Neural cell (in vitro differentiated cells): ENCODE measurements around the gene PSD2.

Experiments used
- EP300 ChIP-seq: fragments of 450-650 bp; conservative IDR thresholded peaks from 2 replicates; pipeline ENCODE4 v1.6.1; 2014; ENCODE audit warnings: antibody characterized with exemption, mild to moderate bottlenecking, moderate library complexity; ENCODE audit not compliant: poor library complexity, severe bottlenecking
- EZH2 ChIP-seq: fragments of 200-600, 300-800 bp; shearing (Covaris generic), sonication (generic); IDR thresholded peaks from 2 replicates; pipeline ENCODE4 v1.6.1; 2014; ENCODE audit warnings: antibody characterized with exemption, low read length, borderline replicate concordance, mild to moderate bottlenecking; ENCODE audit not compliant: insufficient read depth, poor library complexity, severe bottlenecking
- POLR2AphosphoS5 ChIP-seq: IDR thresholded peaks from 2 replicates; pipeline ENCODE4 v1.6.1; 2012
- RAD21 ChIP-seq: fragments of 450-650 bp; conservative IDR thresholded peaks from 2 replicates; pipeline ENCODE4 v1.6.1; 2014; ENCODE audit warnings: antibody characterized with exemption, mild to moderate bottlenecking, moderate library complexity
- SMC3 ChIP-seq: fragments of 450-650 bp; conservative IDR thresholded peaks from 2 replicates; pipeline ENCODE4 v1.6.1; 2014; ENCODE audit warnings: antibody characterized with exemption, mild to moderate bottlenecking, moderate library complexity; ENCODE audit not compliant: poor library complexity
- TAF1 ChIP-seq: IDR thresholded peaks from 2 replicates; pipeline ENCODE4 v1.6.1; 2012; ENCODE audit warnings: low read depth
- TF ChIP-seq, protein P1 (sequence below): fragments of 450-650 bp; IDR thresholded peaks from 2 replicates; pipeline ENCODE4 v1.5.1; 2014; ENCODE audit warnings: antibody characterized with exemption, mild to moderate bottlenecking, moderate library complexity; ENCODE audit not compliant: poor library complexity, severe bottlenecking

DNA sequence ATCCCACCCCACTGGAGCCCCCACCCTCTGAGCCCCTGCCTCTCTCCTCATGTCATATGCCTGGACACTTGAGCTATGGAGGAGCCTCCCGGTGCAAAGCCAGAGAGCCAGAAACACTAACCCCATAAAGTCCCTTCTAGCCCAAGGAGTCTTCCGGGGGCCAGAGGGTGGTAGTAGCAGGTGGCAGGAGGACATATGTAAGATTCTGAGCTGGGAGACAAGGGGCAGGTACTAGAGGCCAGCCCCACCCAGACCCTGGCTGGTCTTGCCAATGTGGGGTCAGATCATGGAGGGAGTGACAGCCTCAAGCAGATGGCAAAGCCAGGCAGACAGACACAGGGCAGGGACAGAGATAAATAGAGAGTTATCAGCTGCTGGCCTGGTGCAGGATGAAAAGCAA, 63.4 kb downstream of the PSD2 start:
- TF ChIP-seq, protein P1, sequence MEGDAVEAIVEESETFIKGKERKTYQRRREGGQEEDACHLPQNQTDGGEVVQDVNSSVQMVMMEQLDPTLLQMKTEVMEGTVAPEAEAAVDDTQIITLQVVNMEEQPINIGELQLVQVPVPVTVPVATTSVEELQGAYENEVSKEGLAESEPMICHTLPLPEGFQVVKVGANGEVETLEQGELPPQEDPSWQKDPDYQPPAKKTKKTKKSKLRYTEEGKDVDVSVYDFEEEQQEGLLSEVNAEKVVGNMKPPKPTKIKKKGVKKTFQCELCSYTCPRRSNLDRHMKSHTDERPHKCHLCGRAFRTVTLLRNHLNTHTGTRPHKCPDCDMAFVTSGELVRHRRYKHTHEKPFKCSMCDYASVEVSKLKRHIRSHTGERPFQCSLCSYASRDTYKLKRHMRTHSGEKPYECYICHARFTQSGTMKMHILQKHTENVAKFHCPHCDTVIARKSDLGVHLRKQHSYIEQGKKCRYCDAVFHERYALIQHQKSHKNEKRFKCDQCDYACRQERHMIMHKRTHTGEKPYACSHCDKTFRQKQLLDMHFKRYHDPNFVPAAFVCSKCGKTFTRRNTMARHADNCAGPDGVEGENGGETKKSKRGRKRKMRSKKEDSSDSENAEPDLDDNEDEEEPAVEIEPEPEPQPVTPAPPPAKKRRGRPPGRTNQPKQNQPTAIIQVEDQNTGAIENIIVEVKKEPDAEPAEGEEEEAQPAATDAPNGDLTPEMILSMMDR: no peak
- TF ChIP-seq EP300 (no peak), TAF1 (no peak), POLR2AphosphoS5 (no peak), SMC3 (no peak), EZH2 (no peak), RAD21 (no peak)
